GOT3 (cell line): ENCODE results near the gene TMEM63A.
"Not testable (repeated sequence)": the region's sequence is repeated elsewhere in the genome, so short reads cannot be mapped to it uniquely, and the experiment has no call there.

Experiments
- DNase-seq: peaks from one replicate; lab custom pipeline; 2025; ENCODE audit warnings: mixed read lengths; lab: John Stamatoyannopoulos, UW

The TMEM63A gene

GRCh38 chr1:225908773-225909172, 26.6 kb upstream of the TMEM63A start:
- DNase-seq: no peak

- DNase-seq: no peak
Observed at GRCh38 chr1:225908013-225908640, 25.9 kb upstream of the TMEM63A start.

GRCh38 chr1:225907341-225907740, 25.2 kb upstream of the TMEM63A start:
- no peak for DNase-seq

- DNase-seq: no peak
Observed at GRCh38 chr1:225906467-225906866, 24.3 kb upstream of the TMEM63A start.

GRCh38 chr1:225903623-225904022, 21.4 kb upstream of the TMEM63A start:
- DNase-seq: no peak

- DNase-seq: no peak
Observed at GRCh38 chr1:225899044-225899925, 17.1 kb upstream of the TMEM63A start.

- DNase-seq: no peak
Observed at GRCh38 chr1:225897595-225898514, 15.7 kb upstream of the TMEM63A start.

- DNase-seq: no peak
Observed at GRCh38 chr1:225896937-225897549, 14.9 kb upstream of the TMEM63A start.

GRCh38 chr1:225896494-225896893, 14.3 kb upstream of the TMEM63A start:
- DNase-seq: no peak

GRCh38 chr1:225892307-225892706, 10.1 kb upstream of the TMEM63A start:
- DNase-seq: no peak

GRCh38 chr1:225891229-225891972, 9.2 kb upstream of the TMEM63A start:
- DNase-seq: no peak

GRCh38 chr1:225890346-225891228, 8.4 kb upstream of the TMEM63A start:
- no peak for DNase-seq

- DNase-seq: no peak
Observed at GRCh38 chr1:225889743-225890142, 7.6 kb upstream of the TMEM63A start.

GRCh38 chr1:225888898-225889601, 6.9 kb upstream of the TMEM63A start, which contains the start of gene LEFTY1:
Gene LEFTY1, minus strand, starts transcription at chr1:225889146. Its CDS starts 80 bp downstream, at chr1:225889066.
- DNase-seq: no peak

GRCh38 chr1:225888289-225888897, 6.2 kb upstream of the TMEM63A start:
- DNase-seq: no peak

- not testable (repeated sequence) for DNase-seq
Observed at GRCh38 chr1:225887554-225888288, 5.5 kb upstream of the TMEM63A start.

GRCh38 chr1:225887030-225887314, 4.8 kb upstream of the TMEM63A start:
- no peak for DNase-seq
